ENCODE results near the gene ZBTB20.

DNA sequence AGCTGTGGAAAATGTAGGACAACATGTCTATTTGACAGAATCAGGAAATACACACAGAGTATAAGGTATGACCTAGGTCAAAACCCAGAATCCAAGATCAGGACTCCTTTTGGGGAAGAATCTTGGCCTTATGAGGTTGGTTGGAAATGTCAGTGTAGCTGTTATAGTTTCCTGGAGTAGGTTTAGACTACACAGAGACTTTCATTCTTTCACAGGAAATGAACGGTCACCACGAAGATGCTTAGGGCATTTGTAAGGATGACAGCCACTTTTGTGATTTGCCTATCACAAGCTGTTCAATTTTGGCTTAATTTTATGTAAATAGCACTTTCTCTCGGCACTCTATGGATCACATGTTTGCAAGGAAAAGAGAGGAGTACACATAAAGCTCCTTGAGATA, 18.6 kb upstream of the ZBTB20 start:
- TF ChIP-seq CTCF (IDR thresholded peaks at IDR 0.05; ENCODE audit: low read depth, low read length, missing input control) (no peak), GABPA (IDR thresholded peaks at IDR 0.05 in 1 of 2, conservative IDR thresholded peaks at IDR 0.05 in 1 of 2) (no peak), YY1 (IDR thresholded peaks at IDR 0.05) (no peak)

Measured in liver (tissue), 3 donors.